ENCODE results near the gene MYRF.

Gene MYRF

GRCh38 chr11:61773356-61773755 is 20.9 kb downstream of the MYRF start:
- intact Hi-C loops (cut with DNase I; ENCODE audit: low total_unique reads) = no loop called here
- H3K4me3 ChIP-seq = no peak overlapping the region
- H3K36me3 ChIP-seq = no peaks in the 10 kb centered on the region
- DNase-seq = no peak
- peaks cover 0 to 15% of the 10 kb centered on the region in 2 donors for H3K27me3 ChIP-seq
- no peak for TF ChIP-seq CTCF (IDR thresholded peaks at IDR 0.05)
- peaks cover 0 to 11% (median 8%) of the 10 kb centered on the region in 4 donors for H3K4me1 ChIP-seq
- H3K27ac ChIP-seq = no peak overlapping the region
- no peaks in the 10 kb centered on the region for H3K9me3 ChIP-seq

- intact Hi-C loops (cut with DNase I; ENCODE audit: low total_unique reads) = no loop called here
- TF ChIP-seq CTCF (IDR thresholded peaks at IDR 0.05) = no peak
- H3K4me1 ChIP-seq = peaks cover 0 to 11% (median 8%) of the 10 kb centered on the region in 4 donors
- no peak overlapping the region for H3K4me3 ChIP-seq
- H3K36me3 ChIP-seq = no peaks in the 10 kb centered on the region
- no peaks in the 10 kb centered on the region for H3K9me3 ChIP-seq
- DNase-seq = no peak
- H3K27me3 ChIP-seq = peaks cover 0 to 15% of the 10 kb centered on the region in 2 donors
- H3K27ac ChIP-seq = no peak overlapping the region
These were observed 21.4 kb downstream of the MYRF start for GRCh38 chr11:61773809-61774208.

GRCh38 chr11:61774411-61774810 is 22.0 kb downstream of the MYRF start:
- Histone ChIP-seq H3K9me3 (no peaks in the 10 kb centered on the region), H3K4me1 (peaks cover 0 to 11% (median 8%) of the 10 kb centered on the region in 4 donors), H3K4me3 (no peak overlapping the region), H3K27me3 (peaks cover 0 to 10% of the 10 kb centered on the region in 2 donors), H3K36me3 (no peaks in the 10 kb centered on the region), H3K27ac (no peak overlapping the region)
- no peak for DNase-seq
- TF ChIP-seq CTCF (IDR thresholded peaks at IDR 0.05) = no peak
- intact Hi-C loops (cut with DNase I; ENCODE audit: low total_unique reads) = no loop called here

- no peak for DNase-seq
- H3K36me3 ChIP-seq = no peaks in the 10 kb centered on the region
- TF ChIP-seq CTCF (IDR thresholded peaks at IDR 0.05) = no peak
- H3K27me3 ChIP-seq = peaks cover 0 to 7% of the 10 kb centered on the region in 2 donors
- no peak overlapping the region for H3K27ac ChIP-seq
- no peaks in the 10 kb centered on the region for H3K9me3 ChIP-seq
- H3K4me1 ChIP-seq = peaks cover 0 to 11% (median 8%) of the 10 kb centered on the region in 4 donors
- intact Hi-C loops (cut with DNase I; ENCODE audit: low total_unique reads) = no loop called here
- no peak overlapping the region for H3K4me3 ChIP-seq
These were observed 22.7 kb downstream of the MYRF start for GRCh38 chr11:61775106-61775505.

GRCh38 chr11:61775606-61776554 is 23.4 kb downstream of the MYRF start:
- Histone ChIP-seq H3K27me3 (peaks cover 0 to 7% of the 10 kb centered on the region in 2 donors), H3K36me3 (no peaks in the 10 kb centered on the region), H3K9me3 (no peaks in the 10 kb centered on the region), H3K27ac (no peak overlapping the region), H3K4me1 (peaks cover 0 to 11% (median 8%) of the 10 kb centered on the region in 4 donors), H3K4me3 (no peak overlapping the region)
- DNase-seq = no peak
- intact Hi-C loops (cut with DNase I; ENCODE audit: low total_unique reads) = no loop called here
- no peak for TF ChIP-seq CTCF (IDR thresholded peaks at IDR 0.05)

Measured in tibial artery (tissue), 4 donors.